ENCODE results near the gene CACNG4. TPM values are rescaled to one million over a fixed set of nuclear protein-coding genes. Genes with fewer than 3 reads are reported as not detected.

Gene CACNG4
- total and polyA plus RNA-seq, 2 experiments from 2014 or later, result 1.6 to 4.1 TPM

GRCh38 chr17:67033613-67034012 is 69.1 kb downstream of the CACNG4 start:
- Histone ChIP-seq H4K20me1 (replicated peaks; ENCODE audit: insufficient read depth) (no peaks in the 10 kb centered on the region), H3K36me3 (ENCODE audit: insufficient read depth) (no peaks in the 10 kb centered on the region), H3K79me2 (replicated peaks; ENCODE audit: insufficient read depth) (no peaks in the 10 kb centered on the region), H2AFZ (no peak overlapping the region), H3F3A (replicated peaks; ENCODE audit: low read depth) (no peaks in the 10 kb centered on the region), H3K4me3 (no peak overlapping the region), H3K4me1 (ENCODE audit: insufficient read depth) (no peaks in the 10 kb centered on the region), H3K4me2 (no peak overlapping the region), H3K9me2 (ENCODE audit: insufficient read depth) (peaks cover 7% of the 10 kb centered on the region; the same call in 1 of the 2 replicates), H3K27ac (ENCODE audit: low read depth) (no peak overlapping the region), H3K27me3 (ENCODE audit: insufficient read depth) (no peaks in the 10 kb centered on the region)
- TF ChIP-seq ZNF331 (CRISPR knock-in tag; IDR thresholded peaks at IDR 0.05; ENCODE audit: low read depth) (no peak), NANOG (IDR thresholded peaks at IDR 0.05; ENCODE audit: borderline replicate concordance) (no peak), EZH2 (IDR thresholded peaks at IDR 0.05; ENCODE audit: low read depth, unreplicated experiment) (no peak), EZH2phosphoT487 (IDR thresholded peaks at IDR 0.05; ENCODE audit: unreplicated experiment) (no peak), JUNB (IDR thresholded peaks at IDR 0.05; ENCODE audit: unreplicated experiment) (no peak), REST (IDR thresholded peaks at IDR 0.05; ENCODE audit: unreplicated experiment) (no peak), POLR2AphosphoS5 (IDR thresholded peaks at IDR 0.05; ENCODE audit: low read depth) (no peak), CTCF (conservative IDR thresholded peaks at IDR 0.05; ENCODE audit: low read depth in 2 of 2) (no peak), ZNF462 (CRISPR knock-in tag; IDR thresholded peaks at IDR 0.05) (no peak), ETS1 (IDR thresholded peaks at IDR 0.05) (no peak), STAT1 (IDR thresholded peaks at IDR 0.05; ENCODE audit: unreplicated experiment) (no peak), CREB1 (CRISPR knock-in tag; IDR thresholded peaks at IDR 0.05; ENCODE audit: low read depth) (no peak), ZNF114 (CRISPR knock-in tag; IDR thresholded peaks at IDR 0.05) (no peak)
- ATAC-seq (no peak), DNase-seq (ENCODE audit: low spot score) (no peak)
- H3K4me3 Mint-ChIP-seq, result no peak overlapping the region
- no peaks in the 10 kb centered on the region; the same call in 2 of the 3 replicates for H3K9me3 Mint-ChIP-seq
- H3K27ac Mint-ChIP-seq, result no peak overlapping the region
- H3K4me1 Mint-ChIP-seq, result no peaks in the 10 kb centered on the region
- H3K27me3 Mint-ChIP-seq (ENCODE audit: insufficient read depth, low read depth, poor library complexity), result peaks cover 2% of the 10 kb centered on the region
- no peaks in the 10 kb centered on the region; the same call in 2 of the 3 replicates for H3K36me3 Mint-ChIP-seq (ENCODE audit: low read depth)

All from GM23338 (cell line).